Measurements from ENCODE around the gene KLK10.
A peak's percentile ranks its signal among the peaks of the same experiment; 100 is the strongest.

Gene KLK10

DNA sequence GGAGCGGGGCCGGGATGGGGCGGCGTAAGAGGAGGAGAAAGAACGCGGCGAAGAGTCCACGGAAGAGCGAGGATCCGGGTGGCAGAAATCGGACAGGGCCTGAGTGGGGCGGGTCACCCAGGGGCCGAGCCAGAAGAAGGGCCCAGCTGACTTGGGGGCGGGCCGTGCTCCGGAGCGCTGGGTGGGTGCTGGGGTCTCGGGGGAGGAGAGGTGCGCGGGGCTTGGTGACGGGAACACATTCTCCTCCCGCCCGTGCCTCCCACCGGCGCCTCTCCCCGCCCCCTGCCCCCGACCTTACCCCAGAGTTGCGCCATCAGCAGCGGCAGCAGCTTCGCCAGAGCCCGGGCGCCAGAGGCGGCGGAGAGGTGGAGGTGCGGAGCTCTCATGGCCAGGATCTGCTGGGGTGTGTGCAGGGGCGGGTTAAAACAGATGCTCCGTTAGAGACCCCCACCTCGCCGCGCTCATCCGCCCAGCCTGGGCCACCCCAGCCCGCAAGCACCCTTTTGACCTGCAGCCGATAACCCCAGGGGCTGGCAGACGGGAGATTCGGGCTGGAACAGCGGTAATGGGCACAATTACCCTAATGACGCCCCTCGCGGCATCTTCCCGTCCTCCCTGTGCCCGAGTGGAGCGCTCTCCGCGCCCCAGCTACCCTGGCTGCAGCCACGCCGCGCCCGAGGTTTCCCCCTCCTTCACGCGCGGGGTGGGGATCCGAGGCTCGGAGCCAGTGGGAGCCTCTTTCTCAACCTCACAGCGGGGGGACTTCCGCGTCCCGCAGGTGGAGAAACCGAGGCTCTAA is 565 bp downstream of the KLK10 start:
- TF ChIP-seq, protein P1, sequence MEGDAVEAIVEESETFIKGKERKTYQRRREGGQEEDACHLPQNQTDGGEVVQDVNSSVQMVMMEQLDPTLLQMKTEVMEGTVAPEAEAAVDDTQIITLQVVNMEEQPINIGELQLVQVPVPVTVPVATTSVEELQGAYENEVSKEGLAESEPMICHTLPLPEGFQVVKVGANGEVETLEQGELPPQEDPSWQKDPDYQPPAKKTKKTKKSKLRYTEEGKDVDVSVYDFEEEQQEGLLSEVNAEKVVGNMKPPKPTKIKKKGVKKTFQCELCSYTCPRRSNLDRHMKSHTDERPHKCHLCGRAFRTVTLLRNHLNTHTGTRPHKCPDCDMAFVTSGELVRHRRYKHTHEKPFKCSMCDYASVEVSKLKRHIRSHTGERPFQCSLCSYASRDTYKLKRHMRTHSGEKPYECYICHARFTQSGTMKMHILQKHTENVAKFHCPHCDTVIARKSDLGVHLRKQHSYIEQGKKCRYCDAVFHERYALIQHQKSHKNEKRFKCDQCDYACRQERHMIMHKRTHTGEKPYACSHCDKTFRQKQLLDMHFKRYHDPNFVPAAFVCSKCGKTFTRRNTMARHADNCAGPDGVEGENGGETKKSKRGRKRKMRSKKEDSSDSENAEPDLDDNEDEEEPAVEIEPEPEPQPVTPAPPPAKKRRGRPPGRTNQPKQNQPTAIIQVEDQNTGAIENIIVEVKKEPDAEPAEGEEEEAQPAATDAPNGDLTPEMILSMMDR (IDR thresholded peaks at IDR 0.05; ENCODE audit: low read depth, low read length), result no peak
- Histone ChIP-seq H3K9me3 (no peaks in the 10 kb centered on the region), H3K4me3 (ENCODE audit: low read depth, low read length) (no peak overlapping the region), H3K36me3 (no peaks in the 10 kb centered on the region), H3K27me3 (peaks cover 62% of the 10 kb centered on the region), H3K4me1 (no peaks in the 10 kb centered on the region)
- no peak for DNase-seq

DNA sequence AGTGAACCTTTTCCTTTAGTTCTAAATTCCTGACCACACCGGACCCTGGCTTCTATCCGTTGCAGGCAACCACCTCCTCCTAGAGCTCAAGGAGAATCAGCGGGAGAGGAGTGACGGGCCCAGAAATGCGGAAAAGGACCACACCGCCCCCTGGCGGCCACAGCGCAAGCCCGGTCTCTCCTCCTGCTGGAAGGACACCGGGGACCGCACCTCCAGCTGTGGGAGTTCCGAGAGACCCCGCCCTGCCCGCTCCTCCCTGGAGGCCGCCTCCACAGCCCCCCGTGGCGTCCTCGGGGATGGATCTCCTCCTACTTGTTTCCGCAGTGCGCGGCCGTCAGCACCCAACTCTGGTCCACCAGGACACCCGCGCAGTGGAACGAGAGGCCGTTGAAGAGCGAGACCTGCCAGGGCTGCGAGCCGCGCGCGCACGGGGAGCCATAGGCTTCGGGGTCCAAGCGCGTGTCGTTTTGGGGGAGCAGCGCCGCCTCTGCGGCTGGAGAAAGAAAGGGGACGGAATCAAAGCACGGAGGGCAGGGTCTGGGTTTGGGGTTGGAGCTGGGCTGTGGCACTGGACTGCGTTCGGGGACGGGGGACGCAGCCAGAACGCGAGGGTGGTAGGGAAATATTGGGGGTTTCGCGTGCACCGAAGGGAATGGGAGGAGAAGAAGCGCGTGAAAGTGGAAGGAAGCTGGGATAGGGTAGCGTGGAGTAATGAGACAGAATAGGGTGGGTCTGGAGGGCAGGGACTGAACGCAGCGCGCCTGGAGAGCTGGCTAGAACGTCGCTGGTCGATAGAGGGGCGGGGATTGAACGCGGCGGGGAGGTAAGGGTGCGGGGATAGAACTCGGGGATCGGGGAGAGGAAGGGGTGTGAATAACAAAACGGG is 2.5 kb downstream of the KLK10 start:
- H3K27me3 ChIP-seq, result peaks cover 43% of the 10 kb centered on the region
- H3K36me3 ChIP-seq, result no peaks in the 10 kb centered on the region
- no peak overlapping the region for H3K4me3 ChIP-seq (ENCODE audit: low read depth, low read length)
- TF ChIP-seq, protein P1 (IDR thresholded peaks at IDR 0.05; ENCODE audit: low read depth, low read length), result peak; percentile 45
- H3K4me1 ChIP-seq, result no peaks in the 10 kb centered on the region
- peak; percentile 27 for DNase-seq
- no peaks in the 10 kb centered on the region for H3K9me3 ChIP-seq

DNA sequence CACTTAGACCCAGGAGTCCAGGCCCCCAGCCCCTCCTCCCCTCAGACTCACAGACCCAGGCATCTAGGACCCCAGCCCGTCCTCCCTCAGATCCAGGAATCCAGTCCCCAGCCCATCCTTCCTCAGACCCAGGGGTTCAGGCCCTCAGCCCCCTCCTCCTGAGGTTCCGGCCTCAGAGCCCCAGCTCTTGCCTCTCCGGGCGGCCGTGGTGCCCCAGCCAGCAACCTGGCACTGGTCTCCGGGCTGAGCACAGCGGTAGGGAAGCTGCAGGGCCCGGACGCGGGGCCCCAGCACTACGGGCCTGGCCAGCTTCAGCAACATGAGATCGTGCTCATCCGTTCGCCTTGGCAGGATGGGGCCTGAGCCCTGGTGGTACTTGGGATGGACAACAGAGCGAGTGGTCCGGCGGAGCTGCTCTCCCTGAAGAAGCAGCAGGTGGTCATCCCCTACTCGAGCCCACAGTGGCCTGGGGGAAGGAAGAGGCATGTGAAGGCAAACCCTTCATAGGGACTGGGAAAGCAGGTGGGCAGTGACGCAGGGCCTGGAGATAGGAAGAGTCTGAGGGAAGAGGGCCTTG is 3.7 kb downstream of the KLK10 start:
- Histone ChIP-seq H3K36me3 (no peaks in the 10 kb centered on the region), H3K27me3 (peaks cover 36% of the 10 kb centered on the region), H3K9me3 (no peaks in the 10 kb centered on the region), H3K4me1 (no peaks in the 10 kb centered on the region), H3K4me3 (ENCODE audit: low read depth, low read length) (no peak overlapping the region)
- no peak for DNase-seq
- TF ChIP-seq, protein P1 (IDR thresholded peaks at IDR 0.05; ENCODE audit: low read depth, low read length), result no peak

DNA sequence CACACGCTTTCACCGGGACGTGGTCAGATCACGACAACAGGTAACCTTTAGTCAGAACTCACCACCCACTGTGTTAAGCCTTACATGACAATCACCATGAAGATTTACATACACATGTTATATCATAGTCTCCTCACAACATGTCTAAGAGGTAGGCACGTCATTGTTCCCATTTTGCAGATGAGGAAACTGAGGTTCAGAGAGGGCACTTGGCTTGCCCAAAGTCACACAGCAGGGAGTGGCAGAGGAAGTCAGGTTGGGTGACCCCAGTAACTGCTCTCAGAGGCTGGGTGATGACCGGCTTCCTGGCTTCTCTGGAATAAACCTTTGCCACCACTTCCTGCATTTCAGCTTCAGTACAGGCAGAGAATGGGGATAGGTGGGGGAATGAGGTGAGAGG is 5.3 kb downstream of the KLK10 start:
- H3K9me3 ChIP-seq, result no peaks in the 10 kb centered on the region
- TF ChIP-seq, protein P1 (IDR thresholded peaks at IDR 0.05; ENCODE audit: low read depth, low read length), result no peak
- no peak for DNase-seq
- H3K4me3 ChIP-seq (ENCODE audit: low read depth, low read length), result no peak overlapping the region
- H3K36me3 ChIP-seq, result no peaks in the 10 kb centered on the region
- H3K4me1 ChIP-seq, result no peaks in the 10 kb centered on the region
- peaks cover 28% of the 10 kb centered on the region for H3K27me3 ChIP-seq

DNA sequence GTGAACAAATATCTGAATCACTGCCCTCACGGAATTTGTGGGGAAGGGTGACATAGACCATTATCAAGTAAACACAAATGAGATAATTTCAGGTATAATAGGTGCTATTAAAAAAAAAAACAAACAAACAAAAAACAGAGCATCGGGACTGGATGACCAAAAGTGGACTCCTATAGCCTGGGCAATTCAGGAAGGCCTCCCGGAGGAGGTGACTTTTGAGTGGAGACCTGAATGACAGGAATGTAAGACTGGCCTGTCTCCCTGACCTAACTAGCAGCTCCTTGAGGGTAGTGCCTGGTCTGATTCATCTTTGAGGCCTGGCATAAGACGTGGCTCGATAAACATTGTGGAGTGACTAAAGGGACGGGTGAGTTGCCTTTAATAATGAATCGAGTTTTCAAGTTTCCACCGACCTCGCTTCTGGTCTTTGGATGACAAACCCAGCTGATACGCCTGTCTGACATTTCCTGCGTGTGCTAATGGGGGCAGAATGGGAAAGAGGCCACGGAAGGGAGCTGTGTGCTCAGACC is 6.8 kb downstream of the KLK10 start:
- H3K4me1 ChIP-seq, result no peaks in the 10 kb centered on the region
- no peak for DNase-seq
- H3K27me3 ChIP-seq, result peaks cover 22% of the 10 kb centered on the region
- TF ChIP-seq, protein P1 (IDR thresholded peaks at IDR 0.05; ENCODE audit: low read depth, low read length), result no peak
- H3K36me3 ChIP-seq, result no peaks in the 10 kb centered on the region
- no peaks in the 10 kb centered on the region for H3K9me3 ChIP-seq
- H3K4me3 ChIP-seq (ENCODE audit: low read depth, low read length), result no peak overlapping the region
